Measurements from ENCODE around the gene RSPRY1. TPM values are rescaled to one million over a fixed set of nuclear protein-coding genes. Genes with fewer than 3 reads are reported as not detected.

RSPRY1 gene
- polyA plus RNA-seq, 2 of the 4 experiments (the other 2 are of a cell fraction): 32.2 to 50.0 TPM

- TF ChIP-seq KDM5A (IDR thresholded peaks at IDR 0.05): peak; percentile 48; the same call in 1 of the 2 replicates
- TF ChIP-seq RFX5 (IDR thresholded peaks at IDR 0.05): peak; percentile 54; the same call in 1 of the 2 replicates
- no peak for TF ChIP-seq MAZ (IDR thresholded peaks at IDR 0.05; ENCODE audit: borderline replicate concordance, low read depth, low read length)
- no peak for TF ChIP-seq MYC (IDR thresholded peaks at IDR 0.05; ENCODE audit: borderline replicate concordance, low read length)
- no peak for TF ChIP-seq HOXA7 (CRISPR knock-in tag; IDR thresholded peaks at IDR 0.05)
- TF ChIP-seq RARB (CRISPR knock-in tag; IDR thresholded peaks at IDR 0.05): no peak
- TF ChIP-seq TP53 (CRISPR knock-in tag; IDR thresholded peaks at IDR 0.05): no peak; the same call in 1 of the 2 replicates
- no peak for TF ChIP-seq MAFK (IDR thresholded peaks at IDR 0.05; ENCODE audit: partially characterized antibody)
- no peak for TF ChIP-seq NFE2L2 (conservative IDR thresholded peaks at IDR 0.05; ENCODE audit: low read length)
- TF ChIP-seq JUN (IDR thresholded peaks at IDR 0.05): peak in 1 of 2 experiments; percentile 63; a peak in 3 of 5 replicates
- no peak for TF ChIP-seq ESRRA (IDR thresholded peaks at IDR 0.05; ENCODE audit: borderline replicate concordance, low read length)
- TF ChIP-seq USF2 (IDR thresholded peaks at IDR 0.05): peak; percentile 98
These were observed at the start of gene RSPRY1, which contains the start of gene PSME3IP1 (continued) for GRCh38 chr16:57185945-57186871.

DNA sequence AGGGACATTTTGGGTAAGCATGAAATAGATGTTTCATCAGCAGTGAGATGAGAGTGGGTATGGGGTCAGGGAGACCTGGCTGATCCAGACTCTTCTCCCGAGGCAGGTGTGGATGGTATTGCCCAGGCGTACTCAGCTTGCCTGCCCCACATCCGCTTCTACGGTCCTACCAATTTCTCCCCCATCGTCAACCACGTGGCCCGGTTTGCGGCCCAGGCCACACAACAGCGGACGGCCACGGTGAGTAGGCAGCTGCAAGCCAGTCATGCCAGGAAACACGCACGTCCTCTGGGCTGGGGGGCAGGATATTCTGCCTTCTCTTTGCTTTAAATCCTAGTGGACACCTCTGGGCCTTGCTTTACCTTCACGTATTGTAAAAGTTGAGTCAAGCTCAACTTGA, 49.1 kb upstream of the RSPRY1 start:
- DNase-seq (ENCODE audit: low read depth in 1 of 2, low spot score in 1 of 2) (no peak), ATAC-seq (no peak), FAIRE-seq (no peak)
- Histone ChIP-seq H3K4me3 (no peak overlapping the region), H3K4me2 (no peak overlapping the region), H3K9me3 (no peaks in the 10 kb centered on the region), H3K4me1 (no peaks in the 10 kb centered on the region), H3K27ac (no peak overlapping the region)
- ChIA-PET POLR2A (no interaction called here), CTCF (interaction anchor here (1.0 to 1.7 kb wide), 3 partner anchors 14 to 45 kb away, joined by 3 to 5 read pairs (median 4); partner anchors contain the start of gene CPNE2)
- no peak for TF ChIP-seq EHF (CRISPR knock-in tag; IDR thresholded peaks at IDR 0.05)
- TF ChIP-seq, protein P1, sequence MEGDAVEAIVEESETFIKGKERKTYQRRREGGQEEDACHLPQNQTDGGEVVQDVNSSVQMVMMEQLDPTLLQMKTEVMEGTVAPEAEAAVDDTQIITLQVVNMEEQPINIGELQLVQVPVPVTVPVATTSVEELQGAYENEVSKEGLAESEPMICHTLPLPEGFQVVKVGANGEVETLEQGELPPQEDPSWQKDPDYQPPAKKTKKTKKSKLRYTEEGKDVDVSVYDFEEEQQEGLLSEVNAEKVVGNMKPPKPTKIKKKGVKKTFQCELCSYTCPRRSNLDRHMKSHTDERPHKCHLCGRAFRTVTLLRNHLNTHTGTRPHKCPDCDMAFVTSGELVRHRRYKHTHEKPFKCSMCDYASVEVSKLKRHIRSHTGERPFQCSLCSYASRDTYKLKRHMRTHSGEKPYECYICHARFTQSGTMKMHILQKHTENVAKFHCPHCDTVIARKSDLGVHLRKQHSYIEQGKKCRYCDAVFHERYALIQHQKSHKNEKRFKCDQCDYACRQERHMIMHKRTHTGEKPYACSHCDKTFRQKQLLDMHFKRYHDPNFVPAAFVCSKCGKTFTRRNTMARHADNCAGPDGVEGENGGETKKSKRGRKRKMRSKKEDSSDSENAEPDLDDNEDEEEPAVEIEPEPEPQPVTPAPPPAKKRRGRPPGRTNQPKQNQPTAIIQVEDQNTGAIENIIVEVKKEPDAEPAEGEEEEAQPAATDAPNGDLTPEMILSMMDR (IDR thresholded peaks at IDR 0.05): no peak
- no peak for TF ChIP-seq JUN (IDR thresholded peaks at IDR 0.05)
- TF ChIP-seq CBX2 (IDR thresholded peaks at IDR 0.05; ENCODE audit: borderline replicate concordance, low read depth): no peak
- TF ChIP-seq HMGXB4 (CRISPR knock-in tag; IDR thresholded peaks at IDR 0.05; ENCODE audit: borderline replicate concordance): no peak
- no peak for TF ChIP-seq ZFP36 (IDR thresholded peaks at IDR 0.05; ENCODE audit: borderline replicate concordance, partially characterized antibody)
- WGBS (ENCODE audit: missing lambda C conversion rate): 90% methylated on average over 14 of the region's 14 CpGs

DNA sequence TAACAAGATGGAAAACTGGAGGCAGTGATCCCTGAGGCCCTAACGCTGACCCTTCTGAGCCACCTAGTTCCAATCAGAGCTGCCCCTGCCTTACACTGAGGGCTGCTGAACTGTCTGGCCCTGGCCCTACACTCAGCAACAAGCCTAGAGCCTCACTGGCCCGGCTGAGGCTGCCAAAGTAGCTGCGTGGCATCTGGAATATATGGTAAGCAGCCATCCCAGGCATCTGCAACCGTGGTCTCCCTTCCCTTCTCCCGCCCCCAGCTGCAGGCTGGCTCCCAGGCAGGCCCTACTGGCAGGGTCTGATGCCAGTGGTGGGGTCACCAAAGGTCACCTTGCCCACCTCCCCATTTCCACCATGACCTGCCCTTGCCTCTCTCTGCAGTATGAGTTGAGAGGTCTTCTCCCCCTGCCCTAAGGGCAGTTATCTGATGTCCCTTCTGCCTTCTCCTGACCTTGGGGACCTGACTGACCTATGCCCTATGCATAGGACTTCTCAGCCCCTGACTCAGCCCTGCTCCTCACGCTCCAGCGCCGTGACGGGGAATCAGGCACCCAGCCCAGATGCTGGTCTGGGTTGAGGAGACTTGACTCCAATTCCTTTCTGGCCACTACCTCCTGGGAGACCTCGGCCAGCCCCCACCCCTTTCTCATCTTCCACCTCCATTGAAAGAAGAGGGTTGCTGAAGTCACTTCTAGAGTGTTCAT, 48.4 kb upstream of the RSPRY1 start:
- TF ChIP-seq RAD21 (conservative IDR thresholded peaks at IDR 0.05 in 1 of 2, IDR thresholded peaks at IDR 0.05 in 1 of 2) (no peak), CHD4 (IDR thresholded peaks at IDR 0.05; ENCODE audit: borderline replicate concordance) (no peak), CBX8 (IDR thresholded peaks at IDR 0.05) (no peak), MAFK (IDR thresholded peaks at IDR 0.05; ENCODE audit: partially characterized antibody) (no peak), SREBF2 (IDR thresholded peaks at IDR 0.05) (no peak), RCOR1 (IDR thresholded peaks at IDR 0.05; ENCODE audit: low read depth, low read length) (no peak), EHMT2 (IDR thresholded peaks at IDR 0.05; ENCODE audit: low read depth) (no peak)
- no peak overlapping the region for H3K27ac ChIP-seq
- no peak overlapping the region for H3K4me3 ChIP-seq
- H3K4me1 ChIP-seq: no peaks in the 10 kb centered on the region
- DNase-seq (ENCODE audit: low read depth in 1 of 2, low spot score in 1 of 2) (no peak), FAIRE-seq (no peak), ATAC-seq (peak in 1 of 2 experiments; percentile 20; a peak in 1 of 6 replicates)
- POLR2A ChIA-PET: no interaction called here
- H3K9me3 ChIP-seq: no peaks in the 10 kb centered on the region
- 84% methylated on average over 9 of the region's 10 CpGs for WGBS (ENCODE audit: missing lambda C conversion rate)
- no peak overlapping the region for H3K4me2 ChIP-seq
- CTCF ChIA-PET: interaction anchor here (1.0 to 1.6 kb wide), 3 partner anchors 13 to 16 kb away, joined by 3 to 4 read pairs (median 3); no protein-coding TSS in a partner anchor
